Measurements from ENCODE around the gene ALPP.

GRCh38 chr2:232376260-232376659 lies 2.3 kb upstream of the ALPP start:
- TF ChIP-seq ZNF274 (IDR thresholded peaks at IDR 0.05; ENCODE audit: low read depth, low read length): no peak
- TF ChIP-seq SUZ12 (IDR thresholded peaks at IDR 0.05; ENCODE audit: extremely low read depth, insufficient read depth, insufficient read length): no peak

All from NT2/D1 (cell line).